Breast epithelium (tissue), 3 donors: ENCODE results near the gene ADPRS.

Source experiments
- POLR2A ChIP-seq: fragments of 450-650 bp; IDR thresholded peaks from one replicate; pipeline ENCODE4 v1.6.1; 2016; ENCODE audit warnings: antibody characterized with exemption, mild to moderate bottlenecking, moderate library complexity
- POLR2AphosphoS5 ChIP-seq, 3 donors: sonication (generic); formaldehyde crosslinking; IDR thresholded peaks; one replicate each; pipeline ENCODE4 v1.6.1; 2017; ENCODE audit warnings: antibody characterized with exemption in 3 of 3
- TF ChIP-seq, protein P1 (sequence below), 3 donors: fragments of 450-650 bp; IDR thresholded peaks; one replicate each; pipeline ENCODE4 v1.5.1; 2016 to 2017; ENCODE audit warnings: antibody characterized with exemption in 3 of 3, mild to moderate bottlenecking in 3 of 3, moderate library complexity in 3 of 3

GRCh38 chr1:36136535-36136934 is 47.8 kb downstream of the ADPRS start:
- TF ChIP-seq POLR2A (no peak), POLR2AphosphoS5 (IDR thresholded peaks at IDR 0.05) (no peak)
- TF ChIP-seq, protein P1, sequence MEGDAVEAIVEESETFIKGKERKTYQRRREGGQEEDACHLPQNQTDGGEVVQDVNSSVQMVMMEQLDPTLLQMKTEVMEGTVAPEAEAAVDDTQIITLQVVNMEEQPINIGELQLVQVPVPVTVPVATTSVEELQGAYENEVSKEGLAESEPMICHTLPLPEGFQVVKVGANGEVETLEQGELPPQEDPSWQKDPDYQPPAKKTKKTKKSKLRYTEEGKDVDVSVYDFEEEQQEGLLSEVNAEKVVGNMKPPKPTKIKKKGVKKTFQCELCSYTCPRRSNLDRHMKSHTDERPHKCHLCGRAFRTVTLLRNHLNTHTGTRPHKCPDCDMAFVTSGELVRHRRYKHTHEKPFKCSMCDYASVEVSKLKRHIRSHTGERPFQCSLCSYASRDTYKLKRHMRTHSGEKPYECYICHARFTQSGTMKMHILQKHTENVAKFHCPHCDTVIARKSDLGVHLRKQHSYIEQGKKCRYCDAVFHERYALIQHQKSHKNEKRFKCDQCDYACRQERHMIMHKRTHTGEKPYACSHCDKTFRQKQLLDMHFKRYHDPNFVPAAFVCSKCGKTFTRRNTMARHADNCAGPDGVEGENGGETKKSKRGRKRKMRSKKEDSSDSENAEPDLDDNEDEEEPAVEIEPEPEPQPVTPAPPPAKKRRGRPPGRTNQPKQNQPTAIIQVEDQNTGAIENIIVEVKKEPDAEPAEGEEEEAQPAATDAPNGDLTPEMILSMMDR (IDR thresholded peaks at IDR 0.05) = no peak
